Body of pancreas (tissue), 4 donors: ENCODE results near the gene CFH.

ENCODE experiments used
- POLR2A ChIP-seq, 3 donors: fragments of 450-650 bp; IDR thresholded peaks; one replicate each; pipeline ENCODE4 v1.6.1; 2016; ENCODE audit warnings: antibody characterized with exemption in 3 of 3, mild to moderate bottlenecking in 2 of 3
- TF ChIP-seq, protein P1 (sequence below), 7 experiments: fragments of 450-650 bp in 4 of 7; fragments of 200-600 bp in 3 of 7; sonication (generic) in 3 of 7; IDR thresholded peaks; one replicate each; pipeline ENCODE4 v1.5.1; 2016 to 2019; ENCODE audit warnings: antibody characterized with exemption in 7 of 7

GRCh38 chr1:196638466-196638865 lies 13.4 kb upstream of the CFH start:
- TF ChIP-seq, protein P1, sequence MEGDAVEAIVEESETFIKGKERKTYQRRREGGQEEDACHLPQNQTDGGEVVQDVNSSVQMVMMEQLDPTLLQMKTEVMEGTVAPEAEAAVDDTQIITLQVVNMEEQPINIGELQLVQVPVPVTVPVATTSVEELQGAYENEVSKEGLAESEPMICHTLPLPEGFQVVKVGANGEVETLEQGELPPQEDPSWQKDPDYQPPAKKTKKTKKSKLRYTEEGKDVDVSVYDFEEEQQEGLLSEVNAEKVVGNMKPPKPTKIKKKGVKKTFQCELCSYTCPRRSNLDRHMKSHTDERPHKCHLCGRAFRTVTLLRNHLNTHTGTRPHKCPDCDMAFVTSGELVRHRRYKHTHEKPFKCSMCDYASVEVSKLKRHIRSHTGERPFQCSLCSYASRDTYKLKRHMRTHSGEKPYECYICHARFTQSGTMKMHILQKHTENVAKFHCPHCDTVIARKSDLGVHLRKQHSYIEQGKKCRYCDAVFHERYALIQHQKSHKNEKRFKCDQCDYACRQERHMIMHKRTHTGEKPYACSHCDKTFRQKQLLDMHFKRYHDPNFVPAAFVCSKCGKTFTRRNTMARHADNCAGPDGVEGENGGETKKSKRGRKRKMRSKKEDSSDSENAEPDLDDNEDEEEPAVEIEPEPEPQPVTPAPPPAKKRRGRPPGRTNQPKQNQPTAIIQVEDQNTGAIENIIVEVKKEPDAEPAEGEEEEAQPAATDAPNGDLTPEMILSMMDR (IDR thresholded peaks at IDR 0.05), result no peak
- no peak for TF ChIP-seq POLR2A (IDR thresholded peaks at IDR 0.05)
